Measurements from ENCODE around the gene ZNF316. TPM values are rescaled to one million over a fixed set of nuclear protein-coding genes. Genes with fewer than 3 reads are reported as not detected.

ZNF316 gene
- total RNA-seq, 6 experiments from 2014 or later: 13.4 to 17.0 (median 15.0) TPM

GRCh38 chr7:6616854-6617643 lies 20.1 kb upstream of the ZNF316 start:
- Mint-ChIP-seq H3K27ac (no peak overlapping the region), H3K4me1 (ENCODE audit: low read depth) (no peaks in the 10 kb centered on the region), H3K9me3 (no peaks in the 10 kb centered on the region), H3K4me3 (no peak overlapping the region), H3K36me3 (ENCODE audit: low read depth) (no peaks in the 10 kb centered on the region), H3K27me3 (ENCODE audit: insufficient read depth) (peaks cover 44% of the 10 kb centered on the region)
- DNase-seq: no peak
- TF ChIP-seq, protein P1, sequence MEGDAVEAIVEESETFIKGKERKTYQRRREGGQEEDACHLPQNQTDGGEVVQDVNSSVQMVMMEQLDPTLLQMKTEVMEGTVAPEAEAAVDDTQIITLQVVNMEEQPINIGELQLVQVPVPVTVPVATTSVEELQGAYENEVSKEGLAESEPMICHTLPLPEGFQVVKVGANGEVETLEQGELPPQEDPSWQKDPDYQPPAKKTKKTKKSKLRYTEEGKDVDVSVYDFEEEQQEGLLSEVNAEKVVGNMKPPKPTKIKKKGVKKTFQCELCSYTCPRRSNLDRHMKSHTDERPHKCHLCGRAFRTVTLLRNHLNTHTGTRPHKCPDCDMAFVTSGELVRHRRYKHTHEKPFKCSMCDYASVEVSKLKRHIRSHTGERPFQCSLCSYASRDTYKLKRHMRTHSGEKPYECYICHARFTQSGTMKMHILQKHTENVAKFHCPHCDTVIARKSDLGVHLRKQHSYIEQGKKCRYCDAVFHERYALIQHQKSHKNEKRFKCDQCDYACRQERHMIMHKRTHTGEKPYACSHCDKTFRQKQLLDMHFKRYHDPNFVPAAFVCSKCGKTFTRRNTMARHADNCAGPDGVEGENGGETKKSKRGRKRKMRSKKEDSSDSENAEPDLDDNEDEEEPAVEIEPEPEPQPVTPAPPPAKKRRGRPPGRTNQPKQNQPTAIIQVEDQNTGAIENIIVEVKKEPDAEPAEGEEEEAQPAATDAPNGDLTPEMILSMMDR (IDR thresholded peaks at IDR 0.05): no peak

- Mint-ChIP-seq H3K36me3 (ENCODE audit: low read depth) (no peaks in the 10 kb centered on the region), H3K27me3 (ENCODE audit: insufficient read depth) (peaks cover 45% of the 10 kb centered on the region), H3K9me3 (no peaks in the 10 kb centered on the region), H3K27ac (no peak overlapping the region), H3K4me1 (ENCODE audit: low read depth) (no peaks in the 10 kb centered on the region), H3K4me3 (no peak overlapping the region)
- TF ChIP-seq, protein P1 (IDR thresholded peaks at IDR 0.05): no peak
- DNase-seq: peak; percentile 54
Measured at GRCh38 chr7:6618621-6619020, 18.5 kb upstream of the ZNF316 start.

- H3K4me1 Mint-ChIP-seq (ENCODE audit: low read depth): no peaks in the 10 kb centered on the region
- TF ChIP-seq, protein P1 (IDR thresholded peaks at IDR 0.05): no peak
- no peak for DNase-seq
- H3K9me3 Mint-ChIP-seq: no peaks in the 10 kb centered on the region
- peaks cover 44% of the 10 kb centered on the region for H3K27me3 Mint-ChIP-seq (ENCODE audit: insufficient read depth)
- H3K27ac Mint-ChIP-seq: no peak overlapping the region
- no peak overlapping the region for H3K4me3 Mint-ChIP-seq
- H3K36me3 Mint-ChIP-seq (ENCODE audit: low read depth): no peaks in the 10 kb centered on the region
Measured at GRCh38 chr7:6619961-6620360, 17.2 kb upstream of the ZNF316 start.

DNA sequence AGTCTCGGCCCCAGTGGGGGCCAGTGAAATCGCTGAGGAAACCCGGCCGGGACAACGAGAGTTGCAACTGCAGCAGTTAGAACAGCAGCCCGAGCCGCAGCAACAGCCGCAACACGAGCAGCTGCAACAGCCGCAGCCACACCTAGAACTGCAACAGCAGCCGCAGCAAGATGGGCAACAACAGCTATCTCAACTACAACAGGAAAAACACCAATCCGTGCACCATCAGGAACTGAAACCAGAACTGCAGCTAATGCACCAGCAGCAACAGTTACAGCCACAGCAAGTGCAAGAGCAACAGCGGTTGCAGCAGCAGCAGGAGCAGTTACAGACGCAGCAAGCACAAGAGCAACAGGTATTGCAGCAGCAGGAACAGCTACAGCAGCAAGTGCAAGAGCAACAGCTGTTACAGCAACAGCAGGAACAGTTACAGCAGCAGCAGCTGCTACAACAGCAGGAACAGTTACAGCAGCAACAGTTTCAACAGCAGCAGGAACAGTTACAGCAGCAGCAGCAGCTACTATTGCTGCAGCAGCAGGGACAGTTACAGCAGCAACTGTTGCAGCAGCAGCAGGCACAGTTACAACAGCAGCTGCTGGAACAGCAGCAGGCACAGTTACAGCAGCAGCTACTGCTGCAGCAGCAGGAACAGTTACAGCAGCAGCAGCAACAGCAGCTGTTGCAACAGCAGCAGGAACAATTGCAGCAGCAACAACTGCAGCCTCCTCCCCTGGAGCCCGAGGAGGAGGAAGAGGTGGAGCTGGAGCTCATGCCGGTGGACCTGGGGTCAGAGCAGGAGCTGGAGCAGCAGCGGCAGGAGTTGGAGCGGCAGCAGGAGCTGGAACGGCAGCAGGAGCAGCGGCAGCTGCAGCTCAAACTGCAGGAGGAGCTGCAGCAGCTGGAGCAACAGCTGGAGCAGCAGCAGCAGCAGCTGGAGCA lies 15.7 kb upstream of the ZNF316 start:
- H3K27ac Mint-ChIP-seq: no peak overlapping the region
- no peak for DNase-seq
- no peaks in the 10 kb centered on the region for H3K36me3 Mint-ChIP-seq (ENCODE audit: low read depth)
- TF ChIP-seq, protein P1 (IDR thresholded peaks at IDR 0.05): no peak
- no peaks in the 10 kb centered on the region for H3K9me3 Mint-ChIP-seq
- H3K4me3 Mint-ChIP-seq: no peak overlapping the region
- H3K4me1 Mint-ChIP-seq (ENCODE audit: low read depth): no peaks in the 10 kb centered on the region
- peaks cover 42% of the 10 kb centered on the region for H3K27me3 Mint-ChIP-seq (ENCODE audit: insufficient read depth)

DNA sequence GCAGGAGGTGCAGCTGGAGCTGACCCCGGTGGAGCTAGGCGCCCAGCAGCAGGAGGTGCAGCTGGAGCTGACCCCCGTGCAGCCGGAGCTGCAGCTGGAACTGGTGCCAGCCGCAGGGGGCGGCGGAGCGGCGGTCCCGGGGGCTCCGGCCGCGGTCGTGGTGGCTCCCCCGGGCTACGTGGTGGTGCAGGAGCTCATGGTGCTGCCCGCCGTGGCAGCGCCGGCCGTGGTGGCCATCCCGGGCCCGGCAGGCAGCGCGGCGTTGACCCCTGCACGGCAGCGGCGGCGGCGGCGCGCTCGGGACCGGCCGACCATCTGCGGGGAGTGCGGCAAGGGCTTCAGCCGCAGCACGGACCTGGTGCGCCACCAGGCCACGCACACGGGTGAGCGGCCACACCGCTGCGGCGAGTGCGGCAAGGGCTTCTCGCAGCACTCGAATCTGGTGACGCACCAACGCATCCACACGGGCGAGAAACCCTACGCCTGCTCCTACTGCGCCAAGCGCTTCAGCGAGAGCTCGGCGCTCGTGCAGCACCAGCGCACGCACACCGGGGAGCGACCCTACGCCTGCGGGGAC lies 14.9 kb upstream of the ZNF316 start:
- Mint-ChIP-seq H3K27me3 (ENCODE audit: insufficient read depth) (peaks cover 43% of the 10 kb centered on the region), H3K4me3 (no peak overlapping the region), H3K9me3 (no peaks in the 10 kb centered on the region), H3K27ac (no peak overlapping the region), H3K36me3 (ENCODE audit: low read depth) (no peaks in the 10 kb centered on the region), H3K4me1 (ENCODE audit: low read depth) (no peaks in the 10 kb centered on the region)
- TF ChIP-seq, protein P1 (IDR thresholded peaks at IDR 0.05): no peak
- no peak for DNase-seq

Measured in HFFc6 (cell line).